A549 (cell line): ENCODE measurements around the gene PMP22. TPM values are rescaled to one million over a fixed set of nuclear protein-coding genes. Genes with fewer than 3 reads are reported as not detected.

Source experiments
- CBX2 ChIP-seq: fragments of 200-600 bp; sonication (generic); IDR thresholded peaks from 2 replicates; pipeline ENCODE4 v1.6.1; 2016; ENCODE audit warnings: low read depth, mild to moderate bottlenecking, borderline replicate concordance
- CBX8 ChIP-seq: fragments of 200-600 bp; sonication (generic); IDR thresholded peaks from 2 replicates; pipeline ENCODE4 v1.6.1; 2016
- CHD2 ChIP-seq: fragments of 150-350 bp; IDR thresholded peaks from 2 replicates; pipeline ENCODE4 v1.6.1; 2014; ENCODE audit warnings: low read length; ENCODE audit not compliant: partially characterized antibody
- CHD4 ChIP-seq: fragments of 200-600 bp; sonication (generic); IDR thresholded peaks from 2 replicates; pipeline ENCODE4 v1.6.1; 2016; ENCODE audit warnings: antibody characterized with exemption, mild to moderate bottlenecking, borderline replicate concordance
- EHMT2 ChIP-seq: fragments of 200-600 bp; sonication (generic); IDR thresholded peaks from 2 replicates; pipeline ENCODE4 v1.6.1; 2016; ENCODE audit warnings: antibody characterized with exemption, low read depth, mild to moderate bottlenecking, moderate library complexity
- EP300 ChIP-seq, 2 experiments: fragments of >200 bp; sonication (Bioruptor Twin); formaldehyde crosslinking; IDR thresholded peaks; 2 replicates in 1 of 2; 3 replicates in 1 of 2; pipeline ENCODE4 v1.6.1; 2016 to 2017
- ESRRA ChIP-seq: fragments of 150-350 bp; IDR thresholded peaks from 2 replicates; pipeline ENCODE4 v1.6.1; 2014; ENCODE audit warnings: mild to moderate bottlenecking, low read length, borderline replicate concordance
- FOSL2 ChIP-seq, 2 experiments: fragments of 450-650 bp in 1 of 2; fragments of >200 bp in 1 of 2; sonication (Bioruptor Twin) in 1 of 2; formaldehyde crosslinking; IDR thresholded peaks; 2 replicates each; pipeline versions ENCODE4 v1.5.0 to v1.6.1; 2016 to 2020; ENCODE audit warnings: mild to moderate bottlenecking in 1 of 2, moderate library complexity in 1 of 2
- FOXS1 ChIP-seq: fragments of 250-450 bp; sonication (Bioruptor Pico); IDR thresholded peaks from 2 replicates; pipeline ENCODE4 v1.5.0; 2020; ENCODE audit warnings: mild to moderate bottlenecking, moderate library complexity
- HEYL ChIP-seq: fragments of 250-450 bp; sonication (Bioruptor Pico); IDR thresholded peaks from 2 replicates; pipeline ENCODE4 v1.8.0; 2021; ENCODE audit warnings: mild to moderate bottlenecking, moderate library complexity
- HOXB5 ChIP-seq: fragments of 250-450 bp; sonication (Bioruptor Pico); IDR thresholded peaks from 2 replicates; pipeline ENCODE4 v1.5.0; 2020; ENCODE audit warnings: mild to moderate bottlenecking, moderate library complexity
- JUN ChIP-seq, 2 experiments: fragments of >200 bp; sonication (Bioruptor Twin); formaldehyde crosslinking; IDR thresholded peaks; 2 replicates in 1 of 2; 3 replicates in 1 of 2; pipeline ENCODE4 v1.6.1; 2016 to 2017
- JUNB ChIP-seq: fragments of >200 bp; sonication (Bioruptor Twin); formaldehyde crosslinking; IDR thresholded peaks from 2 replicates; pipeline ENCODE4 v1.6.1; 2016
- KDM1A ChIP-seq: fragments of 200-600 bp; sonication (generic); IDR thresholded peaks from 2 replicates; pipeline ENCODE4 v1.6.1; 2016; ENCODE audit warnings: low read depth, mild to moderate bottlenecking
- MAZ ChIP-seq: fragments of 150-350 bp; IDR thresholded peaks from 2 replicates; pipeline ENCODE4 v1.6.1; 2014; ENCODE audit warnings: antibody characterized with exemption, low read depth, low read length, borderline replicate concordance
- MYC ChIP-seq: IDR thresholded peaks from 2 replicates; pipeline ENCODE4 v1.6.1; 2012; ENCODE audit warnings: mild to moderate bottlenecking, inconsistent platforms, low read length, improper control_type of control experiment, borderline replicate concordance
- NFE2L2 ChIP-seq: fragments of 150-350 bp; conservative IDR thresholded peaks from 2 replicates; pipeline ENCODE4 v1.6.1; 2014; ENCODE audit warnings: low read length
- NPAS2 ChIP-seq: fragments of 250-450 bp; sonication (Bioruptor Pico); IDR thresholded peaks from 2 replicates; pipeline ENCODE4 v1.8.0; 2022; ENCODE audit warnings: mild to moderate bottlenecking, moderate library complexity, borderline replicate concordance
- NR3C1 ChIP-seq: fragments of >200 bp; sonication (Bioruptor Twin); formaldehyde crosslinking; IDR thresholded peaks from 3 replicates; pipeline ENCODE4 v1.6.1; 2017
- PHF8 ChIP-seq: fragments of 200-600 bp; sonication (generic); IDR thresholded peaks from 2 replicates; pipeline ENCODE4 v1.6.1; 2016; ENCODE audit warnings: low read depth, mild to moderate bottlenecking, antibody characterized with exemption, moderate library complexity, borderline replicate concordance
- POLR2A ChIP-seq: IDR thresholded peaks from 2 replicates; pipeline ENCODE4 v1.6.1; 2012; ENCODE audit warnings: mild to moderate bottlenecking, low read length
- POLR2AphosphoS2 ChIP-seq: conservative IDR thresholded peaks from 2 replicates; pipeline ENCODE4 v1.6.1; 2012; ENCODE audit warnings: low read length, improper control_type of control experiment, inconsistent platforms
- RARB ChIP-seq: fragments of 250-450 bp; sonication (Bioruptor Pico); IDR thresholded peaks from 2 replicates; pipeline ENCODE4 v1.8.0; 2021; ENCODE audit warnings: mild to moderate bottlenecking, moderate library complexity
- RCOR1 ChIP-seq: fragments of 150-350 bp; IDR thresholded peaks from 2 replicates; pipeline ENCODE4 v1.6.1; 2014; ENCODE audit warnings: antibody characterized with exemption, low read length, low read depth
- RFX5 ChIP-seq: fragments of 450-650 bp; IDR thresholded peaks from 2 replicates; pipeline ENCODE4 v1.7.1; 2014; ENCODE audit warnings: antibody characterized with exemption, mild to moderate bottlenecking, moderate library complexity
- RNF2 ChIP-seq: fragments of 200-600 bp; sonication (generic); IDR thresholded peaks from 2 replicates; pipeline ENCODE4 v1.6.1; 2016; ENCODE audit warnings: low read depth, mild to moderate bottlenecking, antibody characterized with exemption, moderate library complexity, borderline replicate concordance
- SMC3 ChIP-seq: fragments of >200 bp; sonication (Bioruptor Twin); formaldehyde crosslinking; IDR thresholded peaks from 3 replicates; pipeline ENCODE4 v1.6.1; 2018; ENCODE audit warnings: inconsistent platforms
- SREBF2 ChIP-seq: fragments of 450-650 bp; IDR thresholded peaks from 2 replicates; pipeline ENCODE4 v1.6.1; 2014; ENCODE audit warnings: mild to moderate bottlenecking, moderate library complexity
- ZC3H11A ChIP-seq: fragments of 450-650 bp; IDR thresholded peaks from 2 replicates; pipeline ENCODE4 v1.6.1; 2014; ENCODE audit warnings: antibody characterized with exemption, mild to moderate bottlenecking
- ZFP36 ChIP-seq: fragments of 450-650 bp; IDR thresholded peaks from 2 replicates; pipeline ENCODE4 v1.6.1; 2014; ENCODE audit warnings: borderline replicate concordance; ENCODE audit not compliant: partially characterized antibody
- ZNF302 ChIP-seq: fragments of 250-450 bp; sonication (Bioruptor Pico); IDR thresholded peaks from 2 replicates; pipeline ENCODE4 v1.9.0; 2021; ENCODE audit warnings: inconsistent platforms, mild to moderate bottlenecking, moderate library complexity
- ZSCAN20 ChIP-seq: fragments of 250-450 bp; sonication (Bioruptor Pico); IDR thresholded peaks from 2 replicates; pipeline ENCODE4 v1.8.0; 2022; ENCODE audit warnings: mild to moderate bottlenecking, moderate library complexity
- polyA plus RNA-seq, 4 experiments: library from polyadenylated mRNA; depleted of rRNA in 3 of 4; stranded (reverse); fragments of >200 nt; fragmentation: RNase III in 1 of 4; extraction: RNeasy Plus Mini Kit Qiagen cat#74134 plus additional on column Dnase treatment in 1 of 4; gene quantifications; 2 replicates in 3 of 4; 3 replicates in 1 of 4; pipeline ENCODE4 v1.2.3, GENCODE V29; 2011 to 2017
- TF ChIP-seq, protein P1 (sequence below): IDR thresholded peaks from 2 replicates; pipeline ENCODE4 v1.6.1; 2012; ENCODE audit warnings: low read depth, borderline replicate concordance
- TF ChIP-seq, protein P2 (sequence below): fragments of 250-450 bp; sonication (Bioruptor Pico); IDR thresholded peaks from 2 replicates; pipeline ENCODE4 v1.5.0; 2021; ENCODE audit warnings: mild to moderate bottlenecking, moderate library complexity, borderline replicate concordance
- TF ChIP-seq, protein P3 (sequence below): fragments of >200 bp; sonication (Bioruptor Twin); formaldehyde crosslinking; IDR thresholded peaks from 3 replicates; pipeline ENCODE4 v1.6.1; 2016
- TF ChIP-seq, protein P4 (sequence below): fragments of >200 bp; sonication (Bioruptor Twin); formaldehyde crosslinking; IDR thresholded peaks from 2 replicates; pipeline ENCODE4 v1.6.1; 2016
- TF ChIP-seq, protein P5 (sequence below): fragments of 200-600 bp; sonication (generic); IDR thresholded peaks from 2 replicates; pipeline ENCODE4 v1.6.1; 2016; ENCODE audit warnings: antibody characterized with exemption, mild to moderate bottlenecking, moderate library complexity

Gene PMP22
- polyA plus RNA-seq, 2 of the 4 experiments (the other 2 are of a cell fraction) = 40.1 to 102 TPM

DNA sequence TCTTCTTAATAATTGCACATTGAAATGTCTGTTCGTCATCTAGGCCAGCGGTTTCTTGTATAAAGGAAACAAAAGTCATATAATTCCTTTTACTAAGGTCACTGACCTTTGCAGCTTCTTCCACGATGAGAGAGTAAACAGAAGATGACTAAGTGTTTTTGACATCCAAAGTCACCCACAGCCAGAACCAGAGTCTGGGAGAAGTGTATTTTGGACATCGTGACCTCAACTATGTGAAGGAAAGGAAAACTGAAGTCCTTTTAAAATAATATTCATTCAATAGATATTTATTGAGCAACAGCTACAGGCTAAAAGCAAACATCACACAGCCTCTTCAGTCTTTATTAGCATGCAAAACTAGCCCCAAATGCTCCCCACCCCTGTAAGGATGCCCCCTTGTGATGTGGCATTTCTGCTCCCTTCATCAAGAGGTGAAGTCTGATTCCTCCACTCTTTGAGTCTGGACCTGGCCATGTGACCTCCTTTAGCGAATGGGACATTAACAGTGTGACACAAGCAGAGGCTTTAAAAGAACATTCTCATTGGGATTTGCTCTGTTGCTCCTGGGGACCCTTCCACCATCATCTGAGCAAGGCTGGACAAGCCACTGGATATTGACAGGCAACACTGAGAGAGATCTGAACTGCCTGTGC is 8.1 kb upstream of the PMP22 start (continued):
- TF ChIP-seq, protein P1, sequence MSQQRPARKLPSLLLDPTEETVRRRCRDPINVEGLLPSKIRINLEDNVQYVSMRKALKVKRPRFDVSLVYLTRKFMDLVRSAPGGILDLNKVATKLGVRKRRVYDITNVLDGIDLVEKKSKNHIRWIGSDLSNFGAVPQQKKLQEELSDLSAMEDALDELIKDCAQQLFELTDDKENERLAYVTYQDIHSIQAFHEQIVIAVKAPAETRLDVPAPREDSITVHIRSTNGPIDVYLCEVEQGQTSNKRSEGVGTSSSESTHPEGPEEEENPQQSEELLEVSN = no peak
- TF ChIP-seq, protein P2, sequence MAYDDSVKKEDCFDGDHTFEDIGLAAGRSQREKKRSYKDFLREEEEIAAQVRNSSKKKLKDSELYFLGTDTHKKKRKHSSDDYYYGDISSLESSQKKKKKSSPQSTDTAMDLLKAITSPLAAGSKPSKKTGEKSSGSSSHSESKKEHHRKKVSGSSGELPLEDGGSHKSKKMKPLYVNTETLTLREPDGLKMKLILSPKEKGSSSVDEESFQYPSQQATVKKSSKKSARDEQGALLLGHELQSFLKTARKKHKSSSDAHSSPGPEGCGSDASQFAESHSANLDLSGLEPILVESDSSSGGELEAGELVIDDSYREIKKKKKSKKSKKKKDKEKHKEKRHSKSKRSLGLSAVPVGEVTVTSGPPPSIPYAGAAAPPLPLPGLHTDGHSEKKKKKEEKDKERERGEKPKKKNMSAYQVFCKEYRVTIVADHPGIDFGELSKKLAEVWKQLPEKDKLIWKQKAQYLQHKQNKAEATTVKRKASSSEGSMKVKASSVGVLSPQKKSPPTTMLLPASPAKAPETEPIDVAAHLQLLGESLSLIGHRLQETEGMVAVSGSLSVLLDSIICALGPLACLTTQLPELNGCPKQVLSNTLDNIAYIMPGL (CRISPR knock-in tag) = no peak
- no peak for TF ChIP-seq NFE2L2
- peak; percentile 36; the same call in 1 of the 3 replicates for TF ChIP-seq SMC3
- TF ChIP-seq, protein P3, sequence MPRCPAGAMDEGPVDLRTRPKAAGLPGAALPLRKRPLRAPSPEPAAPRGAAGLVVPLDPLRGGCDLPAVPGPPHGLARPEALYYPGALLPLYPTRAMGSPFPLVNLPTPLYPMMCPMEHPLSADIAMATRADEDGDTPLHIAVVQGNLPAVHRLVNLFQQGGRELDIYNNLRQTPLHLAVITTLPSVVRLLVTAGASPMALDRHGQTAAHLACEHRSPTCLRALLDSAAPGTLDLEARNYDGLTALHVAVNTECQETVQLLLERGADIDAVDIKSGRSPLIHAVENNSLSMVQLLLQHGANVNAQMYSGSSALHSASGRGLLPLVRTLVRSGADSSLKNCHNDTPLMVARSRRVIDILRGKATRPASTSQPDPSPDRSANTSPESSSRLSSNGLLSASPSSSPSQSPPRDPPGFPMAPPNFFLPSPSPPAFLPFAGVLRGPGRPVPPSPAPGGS = 0 out of 3 replicates have a peak, but pooled peaks have one; percentile 62
- TF ChIP-seq RFX5 = no peak
- peak; percentile 45 to 80; a peak in 3 of 5 replicates for TF ChIP-seq JUN (IDR thresholded peaks at IDR 0.05)
- TF ChIP-seq RNF2 = no peak
- TF ChIP-seq HOXB5 (CRISPR knock-in tag) = 0 out of 2 replicates have a peak, but pooled peaks have one; percentile 44
- no peak; the same call in 1 of the 2 replicates for TF ChIP-seq MYC
- no peak for TF ChIP-seq ZSCAN20
- TF ChIP-seq ZNF302 (CRISPR knock-in tag) = no peak
- no peak for TF ChIP-seq CBX8
- TF ChIP-seq, protein P4, sequence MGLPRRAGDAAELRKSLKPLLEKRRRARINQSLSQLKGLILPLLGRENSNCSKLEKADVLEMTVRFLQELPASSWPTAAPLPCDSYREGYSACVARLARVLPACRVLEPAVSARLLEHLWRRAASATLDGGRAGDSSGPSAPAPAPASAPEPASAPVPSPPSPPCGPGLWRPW = no peak
- TF ChIP-seq CBX2 = no peak
- TF ChIP-seq FOXS1 = peak; percentile 21; the same call in 1 of the 2 replicates
- TF ChIP-seq FOSL2 (IDR thresholded peaks at IDR 0.05) = peak; percentile 85
- TF ChIP-seq FOSL2 (CRISPR knock-in tag; IDR thresholded peaks at IDR 0.05) = peak; percentile 93
- no peak for TF ChIP-seq RARB (CRISPR knock-in tag)
- TF ChIP-seq POLR2AphosphoS2 = no peak
- TF ChIP-seq, protein P5, sequence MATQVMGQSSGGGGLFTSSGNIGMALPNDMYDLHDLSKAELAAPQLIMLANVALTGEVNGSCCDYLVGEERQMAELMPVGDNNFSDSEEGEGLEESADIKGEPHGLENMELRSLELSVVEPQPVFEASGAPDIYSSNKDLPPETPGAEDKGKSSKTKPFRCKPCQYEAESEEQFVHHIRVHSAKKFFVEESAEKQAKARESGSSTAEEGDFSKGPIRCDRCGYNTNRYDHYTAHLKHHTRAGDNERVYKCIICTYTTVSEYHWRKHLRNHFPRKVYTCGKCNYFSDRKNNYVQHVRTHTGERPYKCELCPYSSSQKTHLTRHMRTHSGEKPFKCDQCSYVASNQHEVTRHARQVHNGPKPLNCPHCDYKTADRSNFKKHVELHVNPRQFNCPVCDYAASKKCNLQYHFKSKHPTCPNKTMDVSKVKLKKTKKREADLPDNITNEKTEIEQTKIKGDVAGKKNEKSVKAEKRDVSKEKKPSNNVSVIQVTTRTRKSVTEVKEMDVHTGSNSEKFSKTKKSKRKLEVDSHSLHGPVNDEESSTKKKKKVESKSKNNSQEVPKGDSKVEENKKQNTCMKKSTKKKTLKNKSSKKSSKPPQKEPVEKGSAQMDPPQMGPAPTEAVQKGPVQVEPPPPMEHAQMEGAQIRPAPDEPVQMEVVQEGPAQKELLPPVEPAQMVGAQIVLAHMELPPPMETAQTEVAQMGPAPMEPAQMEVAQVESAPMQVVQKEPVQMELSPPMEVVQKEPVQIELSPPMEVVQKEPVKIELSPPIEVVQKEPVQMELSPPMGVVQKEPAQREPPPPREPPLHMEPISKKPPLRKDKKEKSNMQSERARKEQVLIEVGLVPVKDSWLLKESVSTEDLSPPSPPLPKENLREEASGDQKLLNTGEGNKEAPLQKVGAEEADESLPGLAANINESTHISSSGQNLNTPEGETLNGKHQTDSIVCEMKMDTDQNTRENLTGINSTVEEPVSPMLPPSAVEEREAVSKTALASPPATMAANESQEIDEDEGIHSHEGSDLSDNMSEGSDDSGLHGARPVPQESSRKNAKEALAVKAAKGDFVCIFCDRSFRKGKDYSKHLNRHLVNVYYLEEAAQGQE = no peak
- no peak for TF ChIP-seq RCOR1
- TF ChIP-seq POLR2A = no peak
- TF ChIP-seq ZFP36 = no peak
- no peak for TF ChIP-seq HEYL
- no peak for TF ChIP-seq SREBF2
- TF ChIP-seq PHF8 = no peak
- no peak; the same call in 1 of the 2 replicates for TF ChIP-seq ESRRA
- no peak for TF ChIP-seq CHD4
- peak; percentile 53 to 65; a peak in 2 of 5 replicates for TF ChIP-seq EP300 (IDR thresholded peaks at IDR 0.05)
- no peak for TF ChIP-seq CHD2
- no peak for TF ChIP-seq NPAS2 (CRISPR knock-in tag)
- no peak for TF ChIP-seq KDM1A
- TF ChIP-seq JUNB = peak; percentile 94
- TF ChIP-seq EHMT2 = no peak
- TF ChIP-seq ZC3H11A = no peak
- TF ChIP-seq MAZ = no peak
- no peak for TF ChIP-seq NR3C1
